ENCODE measurements around the gene TMEM42.

The TMEM42 gene

GRCh38 chr3:44867421-44868111 lies 5.9 kb downstream of the TMEM42 start:
- no peak for DNase-seq

- no peak for DNase-seq
Measured at GRCh38 chr3:44870375-44871061, 8.8 kb downstream of the TMEM42 start.

GRCh38 chr3:44874308-44874707 lies 12.6 kb downstream of the TMEM42 start, which contains the start of gene TGM4:
Gene TGM4 (plus strand): TSS chr3:44874608. CDS start chr3:44874679, 71 bp downstream.
- DNase-seq, result no peak

DNA sequence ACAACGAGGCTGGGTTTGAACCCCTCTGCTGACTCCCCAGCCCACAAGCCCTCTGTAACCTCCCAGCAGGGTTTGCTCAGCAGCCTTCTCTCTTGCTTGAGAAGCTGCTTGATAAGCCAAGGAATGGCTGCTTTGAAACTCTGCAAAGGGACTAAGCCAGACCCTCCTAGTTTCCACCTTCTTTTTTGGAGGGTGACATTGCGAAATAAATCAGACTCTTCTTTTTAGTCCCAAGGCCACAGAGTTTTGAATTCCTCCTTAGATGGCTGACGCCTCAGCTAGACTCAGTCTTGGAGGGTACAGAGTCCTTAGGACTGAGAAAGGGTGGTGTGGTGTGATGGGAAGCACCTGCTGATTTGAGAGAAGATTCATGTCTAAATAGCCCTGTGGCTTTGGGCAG lies 13.9 kb downstream of the TMEM42 start:
- DNase-seq, result no peak

GRCh38 chr3:44877333-44877732 lies 15.6 kb downstream of the TMEM42 start:
- no peak for DNase-seq

- DNase-seq, result no peak
Measured at GRCh38 chr3:44880284-44880683, 18.6 kb downstream of the TMEM42 start.

DNA sequence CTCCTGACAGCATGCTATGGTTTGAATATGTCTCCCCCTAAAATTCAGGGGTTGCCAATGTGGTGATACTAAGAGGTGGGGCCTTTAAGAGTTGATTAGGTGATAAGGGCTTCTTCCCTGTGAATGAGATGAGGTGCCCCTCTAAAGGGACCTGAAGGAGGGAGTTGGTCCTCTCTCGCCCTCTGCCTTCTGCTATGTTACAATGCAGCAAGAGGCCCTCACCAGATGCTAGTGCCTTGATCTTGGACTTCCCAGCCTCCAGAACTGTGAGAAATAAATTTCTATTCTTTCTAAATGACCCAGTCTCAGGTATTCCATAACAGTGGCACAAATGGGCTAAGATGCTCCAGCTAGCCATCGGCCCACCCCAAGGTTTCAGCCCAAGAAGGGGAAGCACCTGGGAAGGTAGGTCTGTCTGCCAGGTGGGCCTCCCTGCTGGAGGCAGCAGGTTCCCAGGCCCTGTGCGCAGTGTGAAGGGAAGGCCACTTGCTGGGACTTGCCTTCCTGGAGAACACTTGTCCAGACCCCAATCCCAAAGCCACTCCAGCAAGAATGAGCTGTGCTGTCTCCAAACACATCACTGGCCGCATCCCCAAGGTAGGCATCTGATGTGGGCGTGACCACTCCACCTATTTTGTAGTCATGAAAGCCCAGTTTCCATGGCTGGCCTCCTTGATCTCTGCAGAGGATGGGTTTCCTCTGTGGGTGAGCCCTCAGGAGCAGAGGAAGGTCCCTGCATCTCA lies 21.7 kb downstream of the TMEM42 start:
- DNase-seq, result no peak

- DNase-seq, result no peak
Measured at GRCh38 chr3:44883999-44884431, 22.3 kb downstream of the TMEM42 start.

GRCh38 chr3:44885618-44886017 lies 23.9 kb downstream of the TMEM42 start:
- no peak for DNase-seq

DNA sequence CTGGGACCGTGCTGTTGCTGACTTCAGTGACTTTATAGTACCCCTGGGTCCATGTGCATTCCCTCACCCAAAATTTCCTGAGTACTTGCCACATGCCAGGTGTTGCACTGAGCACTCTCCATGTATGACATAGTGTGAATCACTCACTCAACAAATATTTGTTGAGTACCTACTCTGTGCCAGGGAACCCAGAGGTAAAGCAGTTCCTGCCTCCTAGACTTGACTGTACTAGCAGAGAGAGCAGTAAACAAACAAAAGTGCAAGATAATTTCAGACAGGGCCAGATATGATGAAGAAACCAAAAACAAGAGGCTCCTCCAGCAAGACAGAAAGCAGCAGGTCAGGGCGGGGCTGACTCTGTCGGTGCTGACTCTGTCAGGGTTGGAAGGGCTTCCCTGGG lies 24.8 kb downstream of the TMEM42 start:
- no peak for DNase-seq

GRCh38 chr3:44887101-44887500 lies 25.4 kb downstream of the TMEM42 start:
- DNase-seq, result no peak

DNA sequence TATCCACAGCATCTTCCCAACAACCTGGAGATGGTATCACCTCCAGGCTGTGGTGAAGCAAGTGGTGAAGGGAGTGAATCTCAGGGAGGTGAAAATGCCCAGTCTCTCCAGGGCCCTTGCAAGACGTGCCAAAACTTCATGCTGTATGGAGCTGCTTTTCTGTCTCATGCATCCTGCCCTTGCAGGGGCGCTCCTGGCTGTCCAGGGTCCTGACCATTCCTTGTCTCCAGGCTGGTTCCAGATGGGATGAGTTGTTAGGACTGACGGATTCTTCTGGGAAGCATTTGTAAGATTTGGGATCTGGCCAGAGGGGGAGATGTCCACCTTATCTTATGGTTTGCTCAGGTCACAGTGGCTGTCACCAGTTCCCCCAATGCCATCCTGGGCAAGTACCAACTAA lies 28.5 kb downstream of the TMEM42 start:
- no peak for DNase-seq

GRCh38 chr3:44890852-44891251 lies 29.1 kb downstream of the TMEM42 start:
- DNase-seq, result no peak

DNA sequence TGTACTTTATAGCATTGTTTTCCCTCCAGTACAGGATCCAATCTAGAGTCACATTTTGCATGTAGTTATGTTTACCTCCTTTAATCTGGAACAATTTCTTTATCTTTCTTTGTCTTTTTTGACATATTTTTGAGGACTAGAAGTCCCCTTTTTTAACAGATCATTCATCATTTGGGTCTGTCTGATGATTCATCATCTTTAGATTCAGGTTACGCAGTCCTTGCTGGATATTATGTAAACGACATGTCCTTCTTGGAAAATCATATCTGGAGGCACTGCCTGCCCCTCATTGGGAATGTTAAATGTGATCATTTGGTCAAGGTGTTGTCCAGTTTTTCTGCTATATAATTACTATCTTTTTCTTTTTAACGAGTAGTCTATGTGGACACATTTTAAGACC lies 31.0 kb downstream of the TMEM42 start:
- no peak for DNase-seq

GRCh38 chr3:44893097-44893496 lies 31.4 kb downstream of the TMEM42 start:
- DNase-seq, result no peak

GRCh38 chr3:44894485-44894884 lies 32.8 kb downstream of the TMEM42 start:
- DNase-seq, result no peak

DNA sequence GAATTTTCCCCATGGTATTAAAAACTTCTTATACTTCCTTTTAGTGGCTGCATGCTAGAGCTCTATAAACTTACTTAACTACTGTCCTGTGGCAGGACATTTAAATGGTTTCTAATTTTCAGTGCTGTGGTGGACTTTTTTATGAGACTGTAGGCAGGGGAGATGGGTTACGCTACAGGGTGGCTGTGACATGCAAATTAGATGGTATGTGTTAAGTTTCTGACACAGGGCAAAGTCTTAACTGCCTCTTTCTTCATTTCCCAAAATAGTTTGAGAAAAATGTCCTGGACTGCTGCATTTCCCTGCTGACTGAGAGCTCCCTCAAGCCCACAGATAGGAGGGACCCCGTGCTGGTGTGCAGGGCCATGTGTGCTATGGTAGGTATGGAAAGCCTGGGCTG lies 34.7 kb downstream of the TMEM42 start:
- DNase-seq, result no peak

DNA sequence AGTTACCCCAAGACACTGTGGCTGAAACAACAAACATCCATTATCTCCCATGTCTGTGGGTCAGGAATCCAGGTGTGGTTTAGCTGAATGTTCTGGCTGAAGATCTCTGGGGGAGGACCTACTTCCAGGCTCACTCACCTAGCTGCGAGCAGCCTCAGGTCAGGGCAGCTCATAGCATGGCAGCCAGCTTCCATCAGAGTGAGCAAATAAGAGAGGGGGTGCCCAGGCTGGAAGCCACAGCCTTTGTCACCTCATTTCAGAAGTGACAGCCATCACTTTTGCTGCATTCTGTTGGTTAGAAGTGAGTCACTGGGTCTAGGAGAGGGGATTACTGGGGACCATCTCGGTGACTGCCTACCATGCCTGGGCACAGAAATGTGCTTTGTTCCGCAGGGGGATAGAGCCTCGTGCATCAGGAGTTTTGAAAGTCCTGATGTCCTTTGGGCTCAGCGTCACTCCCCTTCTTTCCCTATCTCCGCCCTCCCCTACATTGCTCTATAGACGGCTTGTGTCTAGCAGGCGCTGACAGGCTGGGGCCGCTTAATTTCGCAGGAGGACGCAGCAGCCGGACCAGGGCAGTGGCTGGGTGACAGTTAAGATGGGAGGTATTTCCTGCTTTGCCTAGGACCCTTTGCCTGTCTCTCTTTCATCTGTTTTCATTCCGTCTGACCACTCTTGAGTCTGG lies 38.1 kb downstream of the TMEM42 start:
- no peak for DNase-seq

- DNase-seq, result no peak
Measured at GRCh38 chr3:44902628-44903027, 40.9 kb downstream of the TMEM42 start.

GRCh38 chr3:44903314-44903713 lies 41.6 kb downstream of the TMEM42 start:
- DNase-seq, result no peak

GRCh38 chr3:44903751-44904150 lies 42.0 kb downstream of the TMEM42 start:
- DNase-seq, result no peak

- no peak for DNase-seq
Measured at GRCh38 chr3:44905446-44906157, 43.9 kb downstream of the TMEM42 start.
